Kidney (tissue), 14 donors: Measurements from ENCODE around the gene ATP1B1. TPM values are rescaled to one million over a fixed set of nuclear protein-coding genes. Genes with fewer than 3 reads are reported as not detected.

Source experiments
- DNase-seq, 5 donors: peaks; one replicate each; pipeline ENCODE4 v3.0.0-alpha.2; 2013 to 2020
- FAIRE-seq: peaks from 2 replicates; lab custom pipeline; 2012; peaks lifted over from hg19 to GRCh38; lab: Jason Lieb, UNC
- H3K27ac ChIP-seq, 2 donors: one replicate each; pipeline ENCODE4 v1.7.0; 2013; ENCODE audit warnings: low read depth in 2 of 2, low read length in 2 of 2, inconsistent platforms in 1 of 2
- H3K27me3 ChIP-seq: one replicate; pipeline ENCODE4 v1.7.1; 2013; ENCODE audit warnings: low read length, inconsistent platforms; ENCODE audit not compliant: control insufficient read depth, insufficient read depth
- H3K36me3 ChIP-seq, 3 donors: one replicate each; pipeline versions ENCODE4 v1.7.0 to v1.7.1; 2013; ENCODE audit warnings: low read length in 3 of 3, control low read depth in 1 of 3, inconsistent platforms in 1 of 3; ENCODE audit not compliant: insufficient read depth in 3 of 3, control insufficient read depth in 2 of 3
- H3K4me1 ChIP-seq, 3 donors: one replicate each; pipeline versions ENCODE4 v1.7.0 to v1.7.1; 2013; ENCODE audit warnings: low read length in 3 of 3, inconsistent platforms in 1 of 3, low read depth in 1 of 3; ENCODE audit not compliant: control insufficient read depth in 2 of 3, insufficient read depth in 2 of 3
- H3K4me3 ChIP-seq, 3 donors: one replicate each; pipeline versions ENCODE4 v1.7.0 to v1.8.1; 2013; ENCODE audit warnings: low read length in 3 of 3, control low read depth in 1 of 3, inconsistent platforms in 1 of 3
- H3K9ac ChIP-seq, 3 donors: one replicate each; pipeline versions ENCODE4 v1.7.0 to v1.7.1; 2013; ENCODE audit warnings: low read length in 3 of 3, control low read depth in 1 of 3, inconsistent platforms in 1 of 3
- H3K9me3 ChIP-seq, 3 donors: one replicate each; pipeline versions ENCODE4 v1.7.0 to v1.7.1; 2013; ENCODE audit warnings: low read length in 3 of 3, control low read depth in 1 of 3, inconsistent platforms in 1 of 3; ENCODE audit not compliant: control insufficient read depth in 2 of 3, insufficient read depth in 1 of 3
- intact Hi-C: fragments of 100-400 bp; cut with DNase I; formaldehyde crosslinking; loops from one replicate; pipeline ENCODE4 v1.11.1; 2022
- polyA plus RNA-seq: library from polyadenylated mRNA; stranded (reverse); fragments of 350-450 nt; fragmentation: Illumina TruSeq; extraction: RNeasy Lipid Tissue Mini Kit (QIAGEN cat#74804); gene quantifications from one replicate; pipeline ENCODE4 v1.2.3, GENCODE V29; 2014; ENCODE audit warnings: low read depth, low replicate concordance; ENCODE audit not compliant: insufficient read depth
- total RNA-seq: library from RNA; stranded (reverse); fragmentation: NEBNext Ultra II Directional; extraction: Animal tissue kit (Norgen Biotek cat#: 25700); gene quantifications from one replicate; pipeline ENCODE4 v1.2.1, GENCODE V29; 2021
- TF ChIP-seq, protein P1 (sequence below): IDR thresholded peaks from 3 replicates; pipeline ENCODE4 v1.5.1; 2012; ENCODE audit warnings: mild to moderate bottlenecking, moderate library complexity, borderline replicate concordance; ENCODE audit not compliant: insufficient read depth; ENCODE audit errors: extremely low read depth
- donor health status: control.
- donor health status: control.
- donor health status: control.
- donor health status: control.
- donor health status: control.
- donor health status: DM: yes; HTN: yes; CAD: no.
- donor health status: Normal renal cell carcinoma (clear cell type).

The ATP1B1 gene
- total and polyA plus RNA-seq, 2 donors from 2014 or later, result 686 to 1,441 TPM

DNA sequence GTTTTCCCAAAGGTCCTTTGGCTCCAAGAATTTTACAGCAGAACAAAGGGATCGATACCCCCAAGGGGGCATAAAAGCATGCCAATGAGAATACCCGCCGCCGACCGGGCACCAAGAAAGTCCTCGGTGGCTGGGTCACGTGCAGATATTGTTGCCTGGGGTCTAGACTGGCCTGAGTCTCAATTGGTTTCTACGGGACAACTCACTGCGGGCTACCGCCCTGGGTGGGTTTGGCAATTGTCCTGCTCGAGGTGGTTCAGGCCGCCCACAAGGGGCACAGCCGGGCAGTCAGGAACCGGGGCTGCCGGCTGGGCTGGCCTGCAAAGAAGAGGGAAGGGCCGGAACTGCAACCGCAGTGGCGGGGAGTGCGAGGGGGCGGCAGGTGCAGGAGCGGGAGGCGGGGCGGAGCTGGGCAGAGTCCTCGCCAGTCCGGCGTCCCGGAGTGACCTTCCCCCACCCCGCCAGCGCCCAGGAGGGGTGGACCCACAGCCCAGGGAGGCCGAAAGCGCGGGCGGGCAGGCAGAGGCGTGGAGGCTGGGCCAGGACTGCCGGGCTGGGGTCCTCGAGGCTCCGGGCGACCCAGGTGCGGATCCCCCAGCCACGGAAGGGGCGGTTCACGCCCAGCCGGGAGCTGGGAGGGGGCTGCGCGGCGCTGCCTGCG, 926 bp upstream of the ATP1B1 start:
- H3K9ac ChIP-seq, result peak overlapping the region in 2 of 3 donors; percentile 15 to 94
- intact Hi-C loops, result no loop called here
- H3K27ac ChIP-seq, result peak overlapping the region; percentile 95 to 99
- DNase-seq (peak; percentile 90 to 98 (median 92)), FAIRE-seq (no peak)
- peak overlapping the region in 2 of 3 donors; percentile 67 to 88 for H3K4me3 ChIP-seq
- no peaks in the 10 kb centered on the region for H3K27me3 ChIP-seq
- no peaks in the 10 kb centered on the region for H3K9me3 ChIP-seq
- peaks cover 6 to 37% (median 24%) of the 10 kb centered on the region in 3 donors for H3K4me1 ChIP-seq
- TF ChIP-seq, protein P1, sequence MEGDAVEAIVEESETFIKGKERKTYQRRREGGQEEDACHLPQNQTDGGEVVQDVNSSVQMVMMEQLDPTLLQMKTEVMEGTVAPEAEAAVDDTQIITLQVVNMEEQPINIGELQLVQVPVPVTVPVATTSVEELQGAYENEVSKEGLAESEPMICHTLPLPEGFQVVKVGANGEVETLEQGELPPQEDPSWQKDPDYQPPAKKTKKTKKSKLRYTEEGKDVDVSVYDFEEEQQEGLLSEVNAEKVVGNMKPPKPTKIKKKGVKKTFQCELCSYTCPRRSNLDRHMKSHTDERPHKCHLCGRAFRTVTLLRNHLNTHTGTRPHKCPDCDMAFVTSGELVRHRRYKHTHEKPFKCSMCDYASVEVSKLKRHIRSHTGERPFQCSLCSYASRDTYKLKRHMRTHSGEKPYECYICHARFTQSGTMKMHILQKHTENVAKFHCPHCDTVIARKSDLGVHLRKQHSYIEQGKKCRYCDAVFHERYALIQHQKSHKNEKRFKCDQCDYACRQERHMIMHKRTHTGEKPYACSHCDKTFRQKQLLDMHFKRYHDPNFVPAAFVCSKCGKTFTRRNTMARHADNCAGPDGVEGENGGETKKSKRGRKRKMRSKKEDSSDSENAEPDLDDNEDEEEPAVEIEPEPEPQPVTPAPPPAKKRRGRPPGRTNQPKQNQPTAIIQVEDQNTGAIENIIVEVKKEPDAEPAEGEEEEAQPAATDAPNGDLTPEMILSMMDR, result no peak
- peaks cover 0 to 35% (median 12%) of the 10 kb centered on the region in 3 donors for H3K36me3 ChIP-seq

DNA sequence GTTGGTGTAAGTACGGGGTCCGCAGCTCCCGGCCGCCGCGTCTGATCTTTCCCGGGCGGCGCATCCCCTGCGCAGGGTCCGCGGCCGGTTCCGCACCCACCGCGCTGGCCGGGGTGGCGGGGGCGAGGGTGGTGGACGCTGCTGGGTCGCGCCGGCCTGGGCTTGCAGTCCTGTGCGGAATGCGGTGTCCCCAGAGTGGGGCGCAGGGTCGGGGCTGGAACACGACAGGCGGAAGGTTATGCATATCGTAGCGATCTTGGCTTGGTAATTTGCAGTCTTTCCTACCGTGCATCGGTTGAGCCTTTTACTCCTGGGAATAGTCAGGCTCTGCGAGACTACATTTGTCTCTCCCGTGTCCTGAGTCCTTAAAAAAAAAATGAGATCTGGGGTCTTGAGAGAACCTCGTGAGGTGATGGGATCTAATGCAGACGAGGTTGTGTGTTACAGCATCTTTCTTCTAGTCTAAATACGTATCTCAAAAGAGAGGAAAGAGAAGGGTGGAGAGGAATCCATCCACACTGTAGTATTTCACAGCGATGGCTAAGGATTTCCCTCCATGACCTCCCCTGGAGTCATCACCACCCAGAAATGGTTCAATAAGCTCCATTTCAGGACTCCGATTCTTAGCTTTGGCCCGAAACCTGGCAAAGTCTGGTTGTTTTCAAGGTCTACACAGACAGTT, 572 bp downstream of the ATP1B1 start:
- TF ChIP-seq, protein P1, result no peak
- H3K27me3 ChIP-seq, result no peaks in the 10 kb centered on the region
- no peaks in the 10 kb centered on the region for H3K9me3 ChIP-seq
- peaks cover 6 to 32% (median 30%) of the 10 kb centered on the region in 3 donors for H3K4me1 ChIP-seq
- H3K36me3 ChIP-seq, result peaks cover 0 to 49% (median 20%) of the 10 kb centered on the region in 3 donors
- peak overlapping the region; percentile 95 to 99 (median 99) for H3K9ac ChIP-seq
- H3K27ac ChIP-seq, result peak overlapping the region; percentile 97 to 99
- DNase-seq, result peak in 4 of 5 donors; percentile 33 to 75 (median 56)
- peak overlapping the region; percentile 88 to 100 (median 94) for H3K4me3 ChIP-seq
- intact Hi-C loops, result no loop called here
- no peak for FAIRE-seq

DNA sequence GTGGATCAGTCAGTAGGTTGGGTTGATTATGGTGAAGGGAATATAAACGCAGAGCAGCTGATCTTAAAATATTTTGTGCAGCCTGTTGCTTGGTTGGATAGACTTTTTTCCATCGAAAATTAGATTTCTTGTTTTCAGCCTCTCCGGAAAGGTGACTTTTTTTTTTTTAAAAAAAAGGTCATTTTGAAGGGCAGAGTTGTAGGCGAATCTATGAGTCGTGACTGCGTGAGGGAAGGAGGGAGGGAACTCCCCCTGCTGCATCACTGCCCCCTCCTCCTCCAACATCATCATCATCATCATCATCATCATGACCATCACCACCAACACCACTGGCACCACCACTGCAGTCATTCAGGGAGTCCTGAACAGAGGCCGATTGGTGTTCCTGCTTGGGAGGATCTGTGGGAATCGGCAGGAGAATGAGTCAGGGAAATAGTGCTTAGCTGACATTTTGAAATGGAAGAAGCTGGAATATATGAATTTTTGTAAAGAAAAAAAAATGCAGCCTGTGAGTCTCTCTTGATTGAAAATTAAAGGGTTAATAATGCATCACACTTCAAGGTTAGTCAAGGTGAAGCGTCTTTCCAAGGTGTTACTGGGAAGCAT, 1.2 kb downstream of the ATP1B1 start:
- TF ChIP-seq, protein P1, result no peak
- DNase-seq, result no peak
- intact Hi-C loops, result no loop called here
- peaks cover 0 to 56% (median 27%) of the 10 kb centered on the region in 3 donors for H3K36me3 ChIP-seq
- H3K9me3 ChIP-seq, result no peaks in the 10 kb centered on the region
- peaks cover 6 to 35% (median 32%) of the 10 kb centered on the region in 3 donors for H3K4me1 ChIP-seq
- peak overlapping the region; percentile 95 to 99 (median 99) for H3K9ac ChIP-seq
- FAIRE-seq, result no peak
- H3K4me3 ChIP-seq, result peak overlapping the region; percentile 88 to 100 (median 94)
- H3K27ac ChIP-seq, result peak overlapping the region; percentile 97 to 99
- H3K27me3 ChIP-seq, result no peaks in the 10 kb centered on the region
